Muscle of arm (tissue), 14 donors: Measurements from ENCODE around the gene TUBGCP3. TPM values are rescaled to one million over a fixed set of nuclear protein-coding genes. Genes with fewer than 3 reads are reported as not detected.
A peak's percentile ranks its signal among the peaks of the same experiment; 100 is the strongest.
"Not testable (repeated sequence)": the region's sequence is repeated elsewhere in the genome, so short reads cannot be mapped to it uniquely, and the experiment has no call there.

Experiments
- DNase-seq: peaks from one replicate; pipeline ENCODE4 v3.0.0-alpha.2; 2013
- long read RNA-seq, 11 donors: transcript quantifications; one replicate each; lab custom pipeline, GENCODE V29; 2026
- polyA plus RNA-seq, 12 donors: library from polyadenylated mRNA; unstranded; fragments of 120-200 nt; gene quantifications; one replicate each; pipeline ENCODE4 v1.2.1, GENCODE V29; 2013; ENCODE audit not compliant: insufficient read length in 12 of 12

The TUBGCP3 gene
- polyA plus RNA-seq = 10 to 100 TPM in 11 of 12 donors, not detected in 1; 15.5 to 26.6 (median 19.2) TPM
- long read RNA-seq, donor 1, partial matches to known transcripts = 0 of 3 reads
- long read RNA-seq, donor 1, other reads (novel, unspliced or antisense) = 0 of 3 reads
- long read RNA-seq, donor 2, partial matches to known transcripts = 0 of 4 reads
- long read RNA-seq, donor 2, other reads (novel, unspliced or antisense) = 0 of 4 reads
- long read RNA-seq, donor 3, partial matches to known transcripts = 0 of 5 reads
- long read RNA-seq, donor 3, other reads (novel, unspliced or antisense) = 0 of 5 reads
- long read RNA-seq, donor 4, partial matches to known transcripts = 0 of 3 reads
- long read RNA-seq, donor 4, other reads (novel, unspliced or antisense) = 0 of 3 reads
- long read RNA-seq, donor 5, partial matches to known transcripts = 0 of 3 reads
- long read RNA-seq, donor 5, other reads (novel, unspliced or antisense) = 0 of 3 reads
- long read RNA-seq, donor 6, partial matches to known transcripts = 0 of 1 reads
- long read RNA-seq, donor 6, other reads (novel, unspliced or antisense) = 0 of 1 reads
- long read RNA-seq, donor 7, partial matches to known transcripts = 0 of 1 reads
- long read RNA-seq, donor 7, other reads (novel, unspliced or antisense) = 0 of 1 reads
- long read RNA-seq, donor 8, partial matches to known transcripts = 0 of 3 reads
- long read RNA-seq, donor 8, other reads (novel, unspliced or antisense) = 0 of 3 reads
- long read RNA-seq, donor 9, partial matches to known transcripts = 0 of 3 reads
- long read RNA-seq, donor 9, other reads (novel, unspliced or antisense) = 0 of 3 reads
- long read RNA-seq, donor 10, partial matches to known transcripts = 0 of 2 reads
- long read RNA-seq, donor 10, other reads (novel, unspliced or antisense) = 0 of 2 reads
- long read RNA-seq, donor 11, partial matches to known transcripts = 0 of 4 reads
- long read RNA-seq, donor 11, other reads (novel, unspliced or antisense) = 0 of 4 reads

GRCh38 chr13:112587764-112588489 is at the start of gene TUBGCP3:
TUBGCP3 (minus strand) TSS chr13:112588153; CDS start chr13:112587980, 173 bp downstream.
- DNase-seq = peak; percentile 86

GRCh38 chr13:112637017-112637801 is 49.3 kb upstream of the TUBGCP3 start:
- no peak for DNase-seq

- DNase-seq = no peak
Observed at GRCh38 chr13:112636401-112636975, 48.5 kb upstream of the TUBGCP3 start.

GRCh38 chr13:112635323-112635722 is 47.4 kb upstream of the TUBGCP3 start:
- DNase-seq = no peak

- DNase-seq = no peak
Observed at GRCh38 chr13:112634102-112634501, 46.1 kb upstream of the TUBGCP3 start.

- not testable (repeated sequence) for DNase-seq
Observed at GRCh38 chr13:112630226-112630625, 42.3 kb upstream of the TUBGCP3 start.

GRCh38 chr13:112629161-112629560 is 41.2 kb upstream of the TUBGCP3 start:
- no peak for DNase-seq

- DNase-seq = not testable (repeated sequence)
Observed at GRCh38 chr13:112627613-112628012, 39.7 kb upstream of the TUBGCP3 start.

- DNase-seq = no peak
Observed at GRCh38 chr13:112627161-112627560, 39.2 kb upstream of the TUBGCP3 start.

- no peak for DNase-seq
Observed at GRCh38 chr13:112626761-112627160, 38.8 kb upstream of the TUBGCP3 start.

GRCh38 chr13:112626124-112626523 is 38.2 kb upstream of the TUBGCP3 start:
- DNase-seq = no peak

- DNase-seq = no peak
Observed at GRCh38 chr13:112625698-112626097, 37.7 kb upstream of the TUBGCP3 start.

GRCh38 chr13:112624602-112625430 is 36.9 kb upstream of the TUBGCP3 start:
- DNase-seq = no peak

GRCh38 chr13:112624040-112624439 is 36.1 kb upstream of the TUBGCP3 start:
- DNase-seq = no peak

GRCh38 chr13:112623051-112623711 is 35.2 kb upstream of the TUBGCP3 start:
- no peak for DNase-seq

- DNase-seq = no peak
Observed at GRCh38 chr13:112622375-112622774, 34.4 kb upstream of the TUBGCP3 start.

GRCh38 chr13:112619730-112620631 is 32.0 kb upstream of the TUBGCP3 start:
- DNase-seq = no peak

GRCh38 chr13:112618501-112618900 is 30.5 kb upstream of the TUBGCP3 start:
- DNase-seq = no peak
